ENCODE results near the gene GNG2. TPM values are rescaled to one million over a fixed set of nuclear protein-coding genes. Genes with fewer than 3 reads are reported as not detected.
A peak's percentile ranks its signal among the peaks of the same experiment; 100 is the strongest.

Gene GNG2
- total and polyA plus RNA-seq, 2 donors (not counting 1 experiment from before 2014, with no cell fraction given): 21.1 to 21.5 TPM

GRCh38 chr14:51860825-51861499, 550 bp downstream of the GNG2 start:
- peaks cover 12% of the 10 kb centered on the region for H3K4me1 ChIP-seq (ENCODE audit: control insufficient read depth, extremely low read depth, insufficient read depth, low read length)
- no peaks in the 10 kb centered on the region for H4K20me1 ChIP-seq (ENCODE audit: control insufficient read depth, extremely low read depth, insufficient read depth, low read length)
- H2AFZ ChIP-seq (ENCODE audit: low read length): peak overlapping the region; percentile 56
- no peak for TF ChIP-seq EZH2 (IDR thresholded peaks at IDR 0.05; ENCODE audit: low read length, missing control alignments)
- no peak for TF ChIP-seq CTCF (conservative IDR thresholded peaks at IDR 0.05 in 1 of 2, IDR thresholded peaks at IDR 0.05 in 1 of 2; ENCODE audit: low read depth in 1 of 2, low read length in 2 of 2)
- H3K4me3 ChIP-seq (replicated peaks in 1 of 4; ENCODE audit: control extremely low read depth in 1 of 4, insufficient read depth in 1 of 4, low read depth in 3 of 4, low read length in 4 of 4): peak overlapping the region; percentile 27 to 97 (median 60)
- peaks cover 8% of the 10 kb centered on the region for H3K79me2 ChIP-seq (ENCODE audit: control insufficient read depth, insufficient read depth, low read length)
- no peaks in the 10 kb centered on the region for H3K9me3 ChIP-seq (ENCODE audit: control insufficient read depth, insufficient read depth, low read depth, low read length)
- peak; percentile 41 to 62 for DNase-seq (ENCODE audit: low read depth in 2 of 2)
- H3K36me3 ChIP-seq (ENCODE audit: control insufficient read depth, insufficient read depth, low read length): no peaks in the 10 kb centered on the region
- H3K9ac ChIP-seq (ENCODE audit: insufficient read depth, low read length): peak overlapping the region; percentile 21
- peak overlapping the region; percentile 70 for H3K4me2 ChIP-seq (ENCODE audit: extremely low read depth, insufficient read depth, low read length)
- peak overlapping the region; percentile 53 for H3K27ac ChIP-seq (ENCODE audit: insufficient read depth, low read length)
- no peaks in the 10 kb centered on the region for H3K27me3 ChIP-seq (ENCODE audit: control insufficient read depth, insufficient read depth, low read length)

DNA sequence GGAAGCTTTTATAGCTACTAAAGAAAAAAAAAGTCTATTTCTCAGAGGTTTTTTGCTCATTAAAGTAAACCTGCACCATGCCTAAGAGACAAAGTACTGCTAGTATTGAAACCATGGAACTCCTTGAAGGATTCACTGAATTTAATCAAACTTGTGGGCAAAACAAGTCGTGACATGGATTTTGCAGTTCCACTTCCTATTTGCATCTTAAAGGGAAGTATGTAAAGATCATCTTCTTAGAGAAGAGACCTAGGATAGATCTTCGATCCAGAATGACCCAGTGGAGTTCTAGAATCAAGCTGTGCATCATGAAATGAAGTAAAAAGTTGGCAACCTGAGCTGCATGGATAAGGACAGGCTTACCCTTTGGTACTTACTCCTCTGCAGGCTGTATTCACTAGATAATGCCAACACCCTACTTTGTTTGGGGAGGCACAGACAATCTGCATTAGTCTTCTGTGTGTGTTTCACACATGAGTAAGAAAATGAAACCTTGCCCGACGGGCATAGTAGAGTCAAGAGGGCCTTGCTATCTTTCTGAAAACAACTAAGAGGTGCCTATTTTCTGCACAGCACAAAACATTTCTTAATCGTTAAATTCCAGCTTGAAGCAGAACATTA, 1.9 kb downstream of the GNG2 start:
- H3K4me2 ChIP-seq (ENCODE audit: extremely low read depth, insufficient read depth, low read length): peak overlapping the region; percentile 70
- peaks cover 8% of the 10 kb centered on the region for H3K79me2 ChIP-seq (ENCODE audit: control insufficient read depth, insufficient read depth, low read length)
- H3K27ac ChIP-seq (ENCODE audit: insufficient read depth, low read length): no peak overlapping the region
- peak; percentile 17 to 40 for DNase-seq (ENCODE audit: low read depth in 2 of 2)
- no peaks in the 10 kb centered on the region for H4K20me1 ChIP-seq (ENCODE audit: control insufficient read depth, extremely low read depth, insufficient read depth, low read length)
- no peaks in the 10 kb centered on the region for H3K9me3 ChIP-seq (ENCODE audit: control insufficient read depth, insufficient read depth, low read depth, low read length)
- peak overlapping the region; percentile 27 to 97 (median 54) for H3K4me3 ChIP-seq (replicated peaks in 1 of 4; ENCODE audit: control extremely low read depth in 1 of 4, insufficient read depth in 1 of 4, low read depth in 3 of 4, low read length in 4 of 4)
- H3K9ac ChIP-seq (ENCODE audit: insufficient read depth, low read length): no peak overlapping the region
- TF ChIP-seq EZH2 (IDR thresholded peaks at IDR 0.05; ENCODE audit: low read length, missing control alignments): no peak
- TF ChIP-seq CTCF (conservative IDR thresholded peaks at IDR 0.05 in 1 of 2, IDR thresholded peaks at IDR 0.05 in 1 of 2; ENCODE audit: low read depth in 1 of 2, low read length in 2 of 2): no peak
- no peaks in the 10 kb centered on the region for H3K27me3 ChIP-seq (ENCODE audit: control insufficient read depth, insufficient read depth, low read length)
- H3K36me3 ChIP-seq (ENCODE audit: control insufficient read depth, insufficient read depth, low read length): no peaks in the 10 kb centered on the region
- peak overlapping the region; percentile 17 for H2AFZ ChIP-seq (ENCODE audit: low read length)
- H3K4me1 ChIP-seq (ENCODE audit: control insufficient read depth, extremely low read depth, insufficient read depth, low read length): peaks cover 15% of the 10 kb centered on the region

- H3K4me2 ChIP-seq (ENCODE audit: extremely low read depth, insufficient read depth, low read length): peak overlapping the region; percentile 70
- no peaks in the 10 kb centered on the region for H4K20me1 ChIP-seq (ENCODE audit: control insufficient read depth, extremely low read depth, insufficient read depth, low read length)
- no peak overlapping the region for H3K9ac ChIP-seq (ENCODE audit: insufficient read depth, low read length)
- H3K79me2 ChIP-seq (ENCODE audit: control insufficient read depth, insufficient read depth, low read length): peaks cover 8% of the 10 kb centered on the region
- no peaks in the 10 kb centered on the region for H3K9me3 ChIP-seq (ENCODE audit: control insufficient read depth, insufficient read depth, low read depth, low read length)
- H2AFZ ChIP-seq (ENCODE audit: low read length): no peak overlapping the region
- DNase-seq (ENCODE audit: low read depth in 2 of 2): peak in 1 of 2 donors; percentile 64
- H3K27me3 ChIP-seq (ENCODE audit: control insufficient read depth, insufficient read depth, low read length): no peaks in the 10 kb centered on the region
- no peak overlapping the region for H3K27ac ChIP-seq (ENCODE audit: insufficient read depth, low read length)
- H3K4me1 ChIP-seq (ENCODE audit: control insufficient read depth, extremely low read depth, insufficient read depth, low read length): peaks cover 18% of the 10 kb centered on the region
- peak overlapping the region; percentile 27 to 97 (median 54) for H3K4me3 ChIP-seq (replicated peaks in 1 of 4; ENCODE audit: control extremely low read depth in 1 of 4, insufficient read depth in 1 of 4, low read depth in 3 of 4, low read length in 4 of 4)
- no peaks in the 10 kb centered on the region for H3K36me3 ChIP-seq (ENCODE audit: control insufficient read depth, insufficient read depth, low read length)
- no peak for TF ChIP-seq CTCF (conservative IDR thresholded peaks at IDR 0.05 in 1 of 2, IDR thresholded peaks at IDR 0.05 in 1 of 2; ENCODE audit: low read depth in 1 of 2, low read length in 2 of 2)
- no peak for TF ChIP-seq EZH2 (IDR thresholded peaks at IDR 0.05; ENCODE audit: low read length, missing control alignments)
Observed at GRCh38 chr14:51862860-51863259, 2.4 kb downstream of the GNG2 start.
